Skeletal muscle tissue (tissue), 4 donors: ENCODE results near the gene GNPTG. TPM values are rescaled to one million over a fixed set of nuclear protein-coding genes. Genes with fewer than 3 reads are reported as not detected.

Experiments
- H3K27ac ChIP-seq: one replicate; pipeline ENCODE4 v1.7.0; 2013; ENCODE audit warnings: mild to moderate bottlenecking, low read depth, low read length, inconsistent platforms
- H3K27me3 ChIP-seq, 3 donors: one replicate each; pipeline ENCODE4 v1.7.0; 2013; ENCODE audit warnings: low read length in 3 of 3; ENCODE audit not compliant: control insufficient read depth in 3 of 3, insufficient read depth in 3 of 3
- H3K36me3 ChIP-seq, 3 donors: one replicate each; pipeline ENCODE4 v1.7.0; 2013; ENCODE audit warnings: low read length in 3 of 3; ENCODE audit not compliant: control insufficient read depth in 3 of 3, insufficient read depth in 3 of 3
- H3K4me1 ChIP-seq, 3 donors: one replicate each; pipeline ENCODE4 v1.7.0; 2013; ENCODE audit warnings: low read length in 3 of 3, mild to moderate bottlenecking in 3 of 3; ENCODE audit not compliant: control insufficient read depth in 3 of 3, insufficient read depth in 3 of 3
- H3K4me3 ChIP-seq, 3 donors: one replicate each; pipeline ENCODE4 v1.7.0; 2013; ENCODE audit warnings: low read length in 3 of 3
- H3K9ac ChIP-seq, 3 donors: one replicate each; pipeline ENCODE4 v1.7.0; 2013; ENCODE audit warnings: low read length in 3 of 3, mild to moderate bottlenecking in 3 of 3, moderate library complexity in 2 of 3, low read depth in 1 of 3
- H3K9me3 ChIP-seq, 3 donors: one replicate each; pipeline ENCODE4 v1.7.0; 2013; ENCODE audit warnings: low read length in 3 of 3; ENCODE audit not compliant: control insufficient read depth in 3 of 3
- total RNA-seq: library from RNA; depleted of rRNA; stranded (reverse); fragments of >200 nt; gene quantifications from one replicate; pipeline ENCODE4 v1.2.3, GENCODE V29; 2014
- donor health status: Osteomylitis.

The GNPTG gene
- total RNA-seq, 1 donor from 2014 or later = 18.3 TPM

GRCh38 chr16:1366712-1367299, 15.1 kb downstream of the GNPTG start:
- no peak overlapping the region for H3K4me3 ChIP-seq
- peaks cover 48 to 60% (median 53%) of the 10 kb centered on the region in 3 donors for H3K36me3 ChIP-seq
- H3K9ac ChIP-seq = no peak overlapping the region
- no peak overlapping the region for H3K27ac ChIP-seq
- peaks cover 0 to 5% (median 0%) of the 10 kb centered on the region in 3 donors for H3K4me1 ChIP-seq
- no peaks in the 10 kb centered on the region for H3K27me3 ChIP-seq
- H3K9me3 ChIP-seq = no peaks in the 10 kb centered on the region

- Histone ChIP-seq H3K27ac (no peak overlapping the region), H3K9ac (no peak overlapping the region), H3K4me3 (no peak overlapping the region), H3K27me3 (no peaks in the 10 kb centered on the region), H3K4me1 (peaks cover 0 to 5% (median 0%) of the 10 kb centered on the region in 3 donors), H3K9me3 (no peaks in the 10 kb centered on the region), H3K36me3 (peaks cover 42 to 52% (median 44%) of the 10 kb centered on the region in 3 donors)
These were observed 15.9 kb downstream of the GNPTG start for GRCh38 chr16:1367486-1368174.

- Histone ChIP-seq H3K4me1 (no peaks in the 10 kb centered on the region), H3K36me3 (peaks cover 23 to 25% (median 25%) of the 10 kb centered on the region in 3 donors), H3K27me3 (no peaks in the 10 kb centered on the region), H3K4me3 (no peak overlapping the region), H3K27ac (no peak overlapping the region), H3K9me3 (no peaks in the 10 kb centered on the region), H3K9ac (no peak overlapping the region)
These were observed 19.6 kb downstream of the GNPTG start for GRCh38 chr16:1371054-1371978.

GRCh38 chr16:1372292-1372950, 20.7 kb downstream of the GNPTG start:
- H3K4me3 ChIP-seq = no peak overlapping the region
- H3K27me3 ChIP-seq = no peaks in the 10 kb centered on the region
- H3K9ac ChIP-seq = no peak overlapping the region
- peaks cover 16 to 17% (median 16%) of the 10 kb centered on the region in 3 donors for H3K36me3 ChIP-seq
- no peak overlapping the region for H3K27ac ChIP-seq
- peaks cover 0 to 4% (median under 1%) of the 10 kb centered on the region in 3 donors for H3K4me1 ChIP-seq
- no peaks in the 10 kb centered on the region for H3K9me3 ChIP-seq

- H3K27me3 ChIP-seq = no peaks in the 10 kb centered on the region
- H3K4me1 ChIP-seq = peaks cover 15 to 20% (median 15%) of the 10 kb centered on the region in 3 donors
- H3K9ac ChIP-seq = no peak overlapping the region
- H3K9me3 ChIP-seq = no peaks in the 10 kb centered on the region
- H3K36me3 ChIP-seq = peaks cover 11 to 13% (median 12%) of the 10 kb centered on the region in 3 donors
- H3K27ac ChIP-seq = no peak overlapping the region
- H3K4me3 ChIP-seq = no peak overlapping the region
These were observed 22.9 kb downstream of the GNPTG start for GRCh38 chr16:1374418-1375297.

- peaks cover 5 to 8% (median 7%) of the 10 kb centered on the region in 3 donors for H3K36me3 ChIP-seq
- H3K4me1 ChIP-seq = peaks cover 15 to 22% (median 15%) of the 10 kb centered on the region in 3 donors
- no peaks in the 10 kb centered on the region for H3K9me3 ChIP-seq
- no peak overlapping the region for H3K9ac ChIP-seq
- no peak overlapping the region for H3K27ac ChIP-seq
- no peaks in the 10 kb centered on the region for H3K27me3 ChIP-seq
- H3K4me3 ChIP-seq = no peak overlapping the region
These were observed 23.5 kb downstream of the GNPTG start for GRCh38 chr16:1375298-1375640.

- no peaks in the 10 kb centered on the region for H3K9me3 ChIP-seq
- peaks cover 15 to 22% (median 15%) of the 10 kb centered on the region in 3 donors for H3K4me1 ChIP-seq
- peak overlapping the region in 1 of 3 donors; percentile 25 for H3K9ac ChIP-seq
- no peak overlapping the region for H3K4me3 ChIP-seq
- H3K27ac ChIP-seq = no peak overlapping the region
- H3K36me3 ChIP-seq = peaks cover 5 to 8% (median 7%) of the 10 kb centered on the region in 3 donors
- no peaks in the 10 kb centered on the region for H3K27me3 ChIP-seq
These were observed 24.1 kb downstream of the GNPTG start for GRCh38 chr16:1375741-1376410.

GRCh38 chr16:1377406-1378010, 25.8 kb downstream of the GNPTG start:
- Histone ChIP-seq H3K9ac (peak overlapping the region; percentile 33 to 89 (median 83)), H3K4me1 (peaks cover 15 to 22% (median 15%) of the 10 kb centered on the region in 3 donors), H3K9me3 (no peaks in the 10 kb centered on the region), H3K36me3 (peaks cover 2 to 9% (median 4%) of the 10 kb centered on the region in 3 donors), H3K27me3 (no peaks in the 10 kb centered on the region), H3K27ac (no peak overlapping the region), H3K4me3 (peak overlapping the region; percentile 70 to 86 (median 81))
